OCI-LY3 (cell line): ENCODE data around the gene DCUN1D2.

ENCODE experiments used
- H2AFZ ChIP-seq: fragments of 200-600, 300-600 bp; shearing (Covaris generic); 2 replicates; pipeline ENCODE4 v1.6.0; 2014; ENCODE audit warnings: antibody characterized with exemption, low read depth, low read length
- H3K27ac ChIP-seq: fragments of 200-600, 300-600 bp; sonication (generic); 2 replicates; pipeline ENCODE4 v1.5.1; 2014; ENCODE audit warnings: mild to moderate bottlenecking, low read length, moderate library complexity, mixed read lengths
- H3K27me3 ChIP-seq: fragments of 200-600, 300-600 bp; sonication (generic); 2 replicates; pipeline ENCODE4 v1.6.1; 2014; ENCODE audit warnings: low read depth, low read length, mixed read lengths
- H3K36me3 ChIP-seq: fragments of 200-600, 300-600 bp; sonication (generic); replicated peaks from 2 replicates; pipeline ENCODE3; 2014; ENCODE audit warnings: low read depth, low read length, mixed read lengths
- H3K4me1 ChIP-seq: fragments of 300-600, 200-600 bp; sonication (generic); 2 replicates; pipeline ENCODE4 v1.6.1; 2014; ENCODE audit warnings: low read length, mixed read lengths
- H3K4me2 ChIP-seq: fragments of 200-600, 300-600 bp; sonication (generic); 2 replicates; pipeline ENCODE4 v1.6.1; 2014; ENCODE audit warnings: low read length, mixed read lengths
- H3K4me3 ChIP-seq: fragments of 300-600, 200-600 bp; sonication (generic); 2 replicates; pipeline ENCODE4 v1.5.1; 2014; ENCODE audit warnings: antibody characterized with exemption, mild to moderate bottlenecking, low read length, moderate library complexity
- H3K79me2 ChIP-seq: fragments of 300-600, 200-600 bp; shearing (Covaris generic); 2 replicates; pipeline ENCODE4 v1.6.1; 2014; ENCODE audit warnings: mild to moderate bottlenecking, low read length, mixed read lengths
- H3K9ac ChIP-seq: fragments of 300-600, 200-600 bp; shearing (Covaris generic); 2 replicates; pipeline ENCODE4 v1.6.0; 2014; ENCODE audit warnings: mild to moderate bottlenecking, low read length, moderate library complexity
- H3K9me3 ChIP-seq: fragments of 200-600, 300-600 bp; shearing (Covaris generic); 2 replicates; pipeline ENCODE4 v1.6.1; 2014; ENCODE audit warnings: low read length, mixed read lengths; ENCODE audit not compliant: insufficient read depth
- H4K20me1 ChIP-seq: fragments of 200-600, 300-600 bp; sonication (generic); 2 replicates; pipeline ENCODE4 v1.6.1; 2016; ENCODE audit warnings: low read length, mixed read lengths; ENCODE audit not compliant: insufficient read depth
- CTCF ChIP-seq: fragments of 200-600, 300-600 bp; sonication (generic); IDR thresholded peaks from 2 replicates; pipeline ENCODE4 v1.5.1; 2014; ENCODE audit warnings: antibody characterized with exemption, low read length, low read depth
- EZH2phosphoT487 ChIP-seq: fragments of 200-600 bp; shearing (Covaris generic); IDR thresholded peaks from 2 replicates; pipeline ENCODE4 v1.6.1; 2018; ENCODE audit warnings: antibody characterized with exemption, mixed run types, low read depth

DCUN1D2 gene

GRCh38 chr13:113428871-113429607 is 61.5 kb downstream of the DCUN1D2 start:
- H3K27me3 ChIP-seq = no peaks in the 10 kb centered on the region
- no peak overlapping the region for H3K4me3 ChIP-seq
- H3K36me3 ChIP-seq = no peaks in the 10 kb centered on the region
- H3K4me1 ChIP-seq = no peaks in the 10 kb centered on the region
- H3K79me2 ChIP-seq = no peaks in the 10 kb centered on the region
- no peak overlapping the region for H3K4me2 ChIP-seq
- H3K9me3 ChIP-seq = no peaks in the 10 kb centered on the region
- no peak overlapping the region for H3K9ac ChIP-seq
- no peak for TF ChIP-seq EZH2phosphoT487
- no peak for TF ChIP-seq CTCF
- H4K20me1 ChIP-seq = no peaks in the 10 kb centered on the region
- no peak overlapping the region for H2AFZ ChIP-seq
- no peak overlapping the region for H3K27ac ChIP-seq

- no peaks in the 10 kb centered on the region for H4K20me1 ChIP-seq
- TF ChIP-seq EZH2phosphoT487 (no peak), CTCF (no peak)
- no peak overlapping the region for H3K4me3 ChIP-seq
- H3K9me3 ChIP-seq = no peaks in the 10 kb centered on the region
- H3K9ac ChIP-seq = no peak overlapping the region
- no peaks in the 10 kb centered on the region for H3K27me3 ChIP-seq
- no peak overlapping the region for H3K27ac ChIP-seq
- no peaks in the 10 kb centered on the region for H3K79me2 ChIP-seq
- H3K36me3 ChIP-seq = no peaks in the 10 kb centered on the region
- H3K4me1 ChIP-seq = no peaks in the 10 kb centered on the region
- H3K4me2 ChIP-seq = no peak overlapping the region
- H2AFZ ChIP-seq = no peak overlapping the region
These were observed 62.0 kb downstream of the DCUN1D2 start for GRCh38 chr13:113428469-113428865.

- TF ChIP-seq CTCF (no peak), EZH2phosphoT487 (no peak)
These were observed 62.7 kb downstream of the DCUN1D2 start for GRCh38 chr13:113427562-113428468.

GRCh38 chr13:113426591-113426986 is 63.9 kb downstream of the DCUN1D2 start:
- no peak overlapping the region for H3K9ac ChIP-seq
- no peaks in the 10 kb centered on the region for H4K20me1 ChIP-seq
- H3K27ac ChIP-seq = no peak overlapping the region
- no peaks in the 10 kb centered on the region for H3K36me3 ChIP-seq
- no peak overlapping the region for H3K4me2 ChIP-seq
- no peaks in the 10 kb centered on the region for H3K9me3 ChIP-seq
- TF ChIP-seq EZH2phosphoT487 (no peak), CTCF (no peak)
- no peak overlapping the region for H3K4me3 ChIP-seq
- no peaks in the 10 kb centered on the region for H3K79me2 ChIP-seq
- no peak overlapping the region for H2AFZ ChIP-seq
- no peaks in the 10 kb centered on the region for H3K27me3 ChIP-seq
- no peaks in the 10 kb centered on the region for H3K4me1 ChIP-seq

More at GRCh38 chr13:113427562-113428468, 62.7 kb downstream of the DCUN1D2 start:
- H3K27me3 ChIP-seq = no peaks in the 10 kb centered on the region
- H3K36me3 ChIP-seq = no peaks in the 10 kb centered on the region
- H3K9me3 ChIP-seq = no peaks in the 10 kb centered on the region
- no peak overlapping the region for H3K4me2 ChIP-seq
- H3K79me2 ChIP-seq = no peaks in the 10 kb centered on the region
- no peaks in the 10 kb centered on the region for H4K20me1 ChIP-seq
- H3K4me1 ChIP-seq = no peaks in the 10 kb centered on the region
- H3K27ac ChIP-seq = no peak overlapping the region
- H2AFZ ChIP-seq = no peak overlapping the region
- H3K4me3 ChIP-seq = no peak overlapping the region
- no peak overlapping the region for H3K9ac ChIP-seq
